Tibial nerve (tissue), 4 donors: ENCODE results near the gene LYRM7.

ENCODE experiments used
- EP300 ChIP-seq, 2 donors: sonication (generic); formaldehyde crosslinking; IDR thresholded peaks; one replicate each; pipeline ENCODE4 v1.6.1; 2017; ENCODE audit warnings: antibody characterized with exemption in 2 of 2, mild to moderate bottlenecking in 1 of 2
- POLR2A ChIP-seq, 2 donors: fragments of 450-650 bp; IDR thresholded peaks; one replicate each; pipeline ENCODE4 v1.6.1; 2017; ENCODE audit warnings: antibody characterized with exemption in 2 of 2, mild to moderate bottlenecking in 2 of 2, moderate library complexity in 2 of 2
- TF ChIP-seq, protein P1 (sequence below), 5 experiments: fragments of 200-600 bp in 3 of 5; fragments of 450-650 bp in 2 of 5; sonication (generic) in 3 of 5; IDR thresholded peaks; one replicate each; pipeline ENCODE4 v1.5.1; 2016 to 2019; ENCODE audit warnings: antibody characterized with exemption in 5 of 5, mild to moderate bottlenecking in 3 of 5, moderate library complexity in 2 of 5

DNA sequence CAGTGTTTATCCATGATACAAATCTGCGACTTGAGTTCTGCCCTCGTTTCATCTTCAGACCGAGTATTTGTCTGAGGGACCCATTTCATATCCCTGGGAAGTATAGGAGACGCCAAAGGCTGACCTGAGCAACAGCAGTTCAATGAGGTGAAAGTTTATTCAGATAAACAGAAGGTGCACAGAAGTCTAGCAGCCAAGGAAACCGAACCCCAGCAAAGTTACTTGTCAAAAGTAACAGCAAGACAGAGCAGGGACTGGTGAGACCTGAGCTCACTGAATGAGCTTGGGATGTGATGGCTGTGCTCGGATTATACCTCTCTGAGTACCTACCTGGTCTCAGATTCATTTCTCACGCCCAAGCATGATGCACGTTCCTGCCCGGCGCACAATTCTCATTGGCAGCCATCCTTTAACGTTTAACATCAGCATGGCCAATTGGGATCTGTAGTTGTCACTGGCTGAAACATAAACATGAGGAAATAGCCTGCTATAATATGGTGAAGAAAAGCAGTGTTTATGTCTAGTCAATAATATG, 599 bp downstream of the LYRM7 start:
- TF ChIP-seq, protein P1, sequence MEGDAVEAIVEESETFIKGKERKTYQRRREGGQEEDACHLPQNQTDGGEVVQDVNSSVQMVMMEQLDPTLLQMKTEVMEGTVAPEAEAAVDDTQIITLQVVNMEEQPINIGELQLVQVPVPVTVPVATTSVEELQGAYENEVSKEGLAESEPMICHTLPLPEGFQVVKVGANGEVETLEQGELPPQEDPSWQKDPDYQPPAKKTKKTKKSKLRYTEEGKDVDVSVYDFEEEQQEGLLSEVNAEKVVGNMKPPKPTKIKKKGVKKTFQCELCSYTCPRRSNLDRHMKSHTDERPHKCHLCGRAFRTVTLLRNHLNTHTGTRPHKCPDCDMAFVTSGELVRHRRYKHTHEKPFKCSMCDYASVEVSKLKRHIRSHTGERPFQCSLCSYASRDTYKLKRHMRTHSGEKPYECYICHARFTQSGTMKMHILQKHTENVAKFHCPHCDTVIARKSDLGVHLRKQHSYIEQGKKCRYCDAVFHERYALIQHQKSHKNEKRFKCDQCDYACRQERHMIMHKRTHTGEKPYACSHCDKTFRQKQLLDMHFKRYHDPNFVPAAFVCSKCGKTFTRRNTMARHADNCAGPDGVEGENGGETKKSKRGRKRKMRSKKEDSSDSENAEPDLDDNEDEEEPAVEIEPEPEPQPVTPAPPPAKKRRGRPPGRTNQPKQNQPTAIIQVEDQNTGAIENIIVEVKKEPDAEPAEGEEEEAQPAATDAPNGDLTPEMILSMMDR (IDR thresholded peaks at IDR 0.05): no peak
- TF ChIP-seq EP300 (IDR thresholded peaks at IDR 0.05) (no peak), POLR2A (IDR thresholded peaks at IDR 0.05) (no peak)
